Stimulated activated CD4-positive, alpha-beta T cell treated with anti-CD3 and anti-CD28 coated beads, Interleukin-1b, Interleukin-23, amount 100 ng/mL, for 1 hour (primary cell): ENCODE results near the gene BICDL1.
"Not testable (repeated sequence)": the region's sequence is repeated elsewhere in the genome, so short reads cannot be mapped to it uniquely, and the experiment has no call there.

ENCODE experiments used
- DNase-seq, 2 donors: peaks; one replicate each; pipeline ENCODE4 v3.0.0-alpha.2; 2020; ENCODE audit warnings: low read depth in 2 of 2

The BICDL1 gene

DNA sequence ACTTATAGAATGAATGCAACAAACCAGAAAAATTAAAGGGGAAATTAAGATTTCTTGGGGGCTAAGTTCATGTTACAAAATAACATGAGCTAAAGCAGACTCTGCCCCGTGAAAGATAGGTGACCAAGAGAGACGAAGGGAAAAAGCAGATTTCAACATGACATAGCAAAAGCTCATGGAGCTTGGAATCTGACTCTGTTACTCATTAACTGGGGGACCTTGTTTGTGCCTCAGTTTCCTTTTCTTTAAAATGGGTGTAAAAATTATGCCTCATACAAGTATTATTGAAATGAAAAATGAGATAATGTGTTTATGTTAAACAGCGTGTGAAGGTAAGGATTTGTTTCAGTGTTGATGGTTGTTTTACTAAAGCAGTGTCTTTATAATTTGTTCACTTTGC, 11.5 kb downstream of the BICDL1 start:
- DNase-seq: no peak

DNA sequence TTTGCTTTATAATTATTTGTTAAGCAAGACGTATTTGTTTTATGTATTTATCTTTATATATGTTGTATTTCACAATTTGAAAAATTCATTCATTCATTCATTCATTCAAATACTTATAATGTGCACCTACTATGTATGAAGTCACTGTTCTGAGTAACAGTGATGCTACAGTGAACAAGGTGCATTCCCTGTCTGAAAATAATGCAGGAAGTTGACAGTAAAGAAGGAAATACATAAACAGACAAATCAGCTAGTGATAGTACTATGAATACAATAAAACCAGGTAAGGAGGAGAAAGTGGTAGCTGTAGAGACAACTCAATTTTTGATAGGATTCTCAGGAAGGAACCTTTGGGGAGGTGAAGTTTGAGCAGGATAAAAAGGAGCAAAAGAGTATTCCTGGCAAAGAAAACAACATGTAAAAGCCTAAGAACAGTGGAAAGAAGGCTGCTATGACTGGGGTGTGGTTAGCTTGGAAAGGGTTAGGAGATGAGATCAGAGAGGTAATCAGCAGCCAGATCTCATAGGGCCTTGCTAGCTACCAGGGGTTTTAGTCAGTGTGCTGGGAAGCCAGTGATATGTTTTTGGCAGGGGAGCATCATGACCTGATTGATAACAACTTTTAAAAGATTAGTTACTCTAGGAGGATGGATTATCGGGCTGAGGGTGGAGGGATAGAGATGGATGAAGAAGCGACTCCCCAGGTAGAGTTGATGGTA, 17.4 kb downstream of the BICDL1 start:
- no peak for DNase-seq

GRCh38 chr12:120007272-120007671, 18.2 kb downstream of the BICDL1 start:
- DNase-seq: peak in 1 of 2 donors; percentile 49

DNA sequence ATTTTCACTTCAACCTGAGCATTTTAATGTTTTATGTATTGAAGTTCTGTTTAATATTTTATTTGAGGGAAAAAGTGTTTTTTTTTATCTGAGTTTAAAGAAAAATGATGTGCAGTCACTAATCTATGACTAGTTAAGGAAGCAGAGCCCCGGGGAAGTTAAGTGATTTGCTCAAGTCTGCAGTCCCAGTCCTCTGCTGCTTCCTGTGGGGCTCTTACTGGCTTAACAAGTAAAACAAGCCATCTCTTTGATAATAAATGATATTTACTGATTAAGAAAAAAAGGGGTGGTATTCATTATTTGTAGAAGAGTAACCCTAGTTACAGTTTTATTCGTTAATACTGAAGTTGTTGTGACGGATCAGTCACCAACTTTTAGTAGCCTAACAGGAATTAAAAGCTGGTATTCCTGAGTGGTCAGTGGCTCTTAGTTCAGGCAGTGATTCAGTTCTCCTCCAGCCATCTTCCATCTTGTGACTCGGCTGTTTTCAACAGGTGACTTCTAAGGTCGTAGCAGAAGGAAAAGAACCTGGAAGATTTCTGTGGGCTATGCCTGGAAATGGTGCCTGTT, 21.7 kb downstream of the BICDL1 start:
- DNase-seq: no peak

DNA sequence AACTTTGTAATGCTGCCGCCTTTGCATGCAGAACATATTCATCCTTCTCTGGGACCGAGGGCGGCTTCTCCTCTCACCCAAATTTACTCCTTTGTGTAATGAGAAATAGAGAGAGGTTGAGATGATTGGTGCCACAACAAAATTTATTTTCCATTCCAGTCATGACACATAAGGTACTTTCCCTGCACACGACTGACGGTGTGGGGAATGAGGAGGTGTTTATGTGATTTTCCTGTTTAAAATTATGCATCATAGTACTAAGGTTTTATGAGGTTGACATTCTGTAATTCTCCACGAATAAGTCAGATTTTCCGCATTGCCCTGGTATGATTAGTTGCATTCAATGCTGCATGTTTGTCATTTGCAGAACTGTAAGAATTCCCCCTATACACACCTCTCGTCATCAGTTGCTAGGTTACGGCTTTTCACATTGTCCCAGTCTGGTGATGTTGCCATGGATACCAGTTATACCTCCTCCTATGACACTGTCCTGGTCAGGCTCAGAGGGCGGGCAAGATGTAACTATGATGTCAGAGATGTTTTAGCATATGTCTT, 23.1 kb downstream of the BICDL1 start:
- peak in 1 of 2 donors; percentile 68 for DNase-seq

DNA sequence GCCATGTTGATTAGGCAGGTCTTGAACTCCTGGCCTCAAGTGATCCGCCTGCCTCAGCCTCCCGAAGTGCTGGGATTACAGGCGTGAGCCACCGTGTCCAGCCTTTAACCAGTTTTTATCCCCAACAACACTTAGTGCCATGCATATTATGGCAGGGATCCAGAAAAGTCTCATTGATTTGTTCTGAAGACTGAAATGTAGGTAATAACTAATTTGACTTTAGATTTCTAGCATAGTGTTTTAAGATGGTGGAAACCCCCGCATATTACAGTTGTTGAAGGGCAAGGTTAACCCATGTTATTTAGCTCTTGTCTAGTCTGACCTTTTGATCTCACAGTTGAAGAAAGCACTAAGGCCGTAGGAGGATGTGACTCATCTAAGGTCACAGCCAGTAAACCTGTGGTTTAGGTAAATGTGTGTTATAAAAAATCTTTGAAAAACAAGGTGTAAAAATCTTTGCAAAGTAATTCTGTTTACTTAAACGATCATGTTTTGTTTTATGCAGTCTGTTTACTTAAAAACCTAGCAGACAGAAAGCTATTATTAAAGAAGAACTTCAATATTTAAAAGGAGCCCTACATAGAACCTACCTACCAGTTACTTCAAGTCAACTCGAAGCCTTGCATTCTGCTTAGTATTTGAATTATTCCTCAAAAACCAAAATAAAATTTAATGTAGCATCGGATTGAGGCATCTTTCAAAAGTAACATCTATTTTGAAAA, 24.8 kb downstream of the BICDL1 start:
- peak in 1 of 2 donors; percentile 32 for DNase-seq

GRCh38 chr12:120014381-120014735, 25.3 kb downstream of the BICDL1 start:
- DNase-seq: not testable (repeated sequence)

DNA sequence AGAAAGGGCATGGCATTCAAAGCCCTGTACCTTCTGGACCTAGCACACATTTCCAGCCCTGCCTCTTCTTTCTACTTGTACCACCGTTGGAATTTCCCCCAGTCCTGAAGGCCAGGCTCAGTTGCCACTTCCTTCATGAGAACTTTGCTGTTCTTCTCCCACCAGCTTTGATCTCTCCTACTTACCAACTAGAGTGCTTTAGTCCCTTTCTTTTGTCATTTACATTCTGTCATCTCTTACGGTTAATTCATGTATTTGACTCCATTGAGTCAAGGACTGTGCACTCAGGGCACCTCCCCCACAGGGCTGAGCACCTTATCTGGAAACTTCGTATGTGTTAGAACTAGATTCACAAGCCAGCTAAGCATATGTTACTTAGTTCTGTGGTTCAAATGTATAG, 26.3 kb downstream of the BICDL1 start:
- peak in 1 of 2 donors; percentile 36 for DNase-seq

DNA sequence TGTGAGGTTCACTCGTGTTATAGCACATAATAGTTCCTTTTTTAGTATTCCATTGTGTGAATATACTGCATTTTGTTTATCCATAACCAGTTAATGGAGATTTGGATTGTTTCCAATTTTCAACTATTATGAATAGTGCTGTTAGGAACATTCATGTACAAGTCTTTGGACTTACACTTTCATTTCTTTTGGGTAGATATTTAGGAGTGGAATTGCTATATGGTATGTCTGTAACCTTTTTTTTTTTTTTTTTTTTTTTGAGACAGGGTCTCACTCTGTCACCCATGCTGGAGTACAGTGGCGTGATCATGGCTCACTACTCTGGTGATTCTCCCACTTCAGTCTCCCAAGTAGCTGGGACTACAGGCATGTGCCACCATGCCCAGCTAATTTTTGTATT, 27.2 kb downstream of the BICDL1 start:
- not testable (repeated sequence) for DNase-seq

DNA sequence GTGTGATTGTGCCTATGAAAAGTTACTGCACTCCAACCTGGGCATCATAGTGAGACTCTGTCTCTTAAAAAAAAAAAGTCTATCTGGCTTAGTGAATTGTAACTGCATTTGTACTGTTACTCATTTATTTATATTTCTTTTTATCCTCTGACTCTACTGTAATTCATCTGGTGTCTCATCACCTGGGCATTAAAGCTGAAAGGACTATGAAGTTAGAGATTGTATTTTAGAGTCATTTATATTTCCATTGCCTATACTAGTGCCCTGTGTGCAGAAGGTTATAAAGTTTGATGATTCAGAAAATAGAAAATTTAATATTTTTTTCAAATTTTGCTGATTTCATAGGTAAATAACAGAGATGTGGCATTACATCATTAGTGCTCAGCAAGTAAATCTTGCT, 30.2 kb downstream of the BICDL1 start:
- no peak for DNase-seq

DNA sequence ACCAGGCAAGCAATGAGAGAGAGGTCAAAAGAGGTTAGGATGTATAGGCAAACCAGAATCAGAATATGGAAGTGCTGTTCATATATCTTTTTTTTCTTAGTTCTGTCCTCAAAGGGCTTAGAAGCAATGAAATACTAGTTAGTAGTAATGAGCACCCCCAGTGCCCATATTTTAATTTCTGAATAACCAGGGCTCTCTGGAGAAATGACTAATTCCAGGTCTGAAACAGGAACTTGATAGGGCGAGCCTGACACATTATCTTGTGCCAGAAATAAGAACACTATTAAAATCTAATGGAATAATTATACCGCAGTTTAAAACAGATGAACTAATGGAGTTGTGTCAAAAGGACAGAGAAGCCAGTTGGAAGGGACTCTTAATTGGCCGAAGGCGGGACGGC, 30.9 kb downstream of the BICDL1 start:
- DNase-seq: no peak

DNA sequence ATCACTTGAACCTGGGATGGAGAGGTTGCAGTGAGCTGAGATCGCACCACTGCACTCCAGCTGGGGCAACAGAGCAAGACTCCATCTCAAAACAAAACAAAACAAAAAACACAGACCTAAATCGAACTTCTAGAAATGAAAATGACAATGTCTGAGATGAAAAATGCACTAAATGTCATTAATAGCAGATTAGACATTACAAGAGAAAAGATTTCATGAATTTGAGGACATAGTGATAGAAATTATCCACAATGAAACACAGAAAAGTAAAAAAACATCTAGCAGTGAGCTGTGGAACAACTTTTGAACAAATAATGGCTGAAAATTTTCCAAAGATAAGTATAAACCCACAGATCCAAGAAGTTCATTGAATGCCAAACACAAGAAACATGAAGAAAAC, 35.2 kb downstream of the BICDL1 start:
- no peak for DNase-seq

- no peak for DNase-seq
Observed at GRCh38 chr12:120025640-120026039, 36.6 kb downstream of the BICDL1 start.

- DNase-seq: no peak
Observed at GRCh38 chr12:120032242-120032641, 43.2 kb downstream of the BICDL1 start.

DNA sequence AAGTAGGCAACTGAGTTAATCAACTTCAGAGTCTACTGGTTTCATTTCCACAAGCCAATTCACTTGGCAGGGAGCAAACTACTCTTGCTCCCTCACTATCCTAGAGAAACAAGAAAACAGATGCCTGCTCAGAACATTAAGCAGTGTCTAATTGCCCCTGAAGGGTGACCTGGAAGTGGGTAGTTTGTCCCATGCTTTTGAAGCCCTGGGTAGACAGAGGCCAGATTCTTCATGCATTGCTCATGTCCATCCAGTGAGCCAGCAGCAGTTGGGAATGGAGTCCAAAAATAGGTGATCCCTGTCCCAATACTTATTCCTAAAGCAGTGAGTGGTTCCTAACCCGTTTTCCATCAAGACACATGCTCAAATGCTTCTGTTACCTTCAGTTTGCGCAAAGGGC, 48.8 kb downstream of the BICDL1 start:
- no peak for DNase-seq

GRCh38 chr12:120039711-120040110, 50.7 kb downstream of the BICDL1 start:
- no peak for DNase-seq

DNA sequence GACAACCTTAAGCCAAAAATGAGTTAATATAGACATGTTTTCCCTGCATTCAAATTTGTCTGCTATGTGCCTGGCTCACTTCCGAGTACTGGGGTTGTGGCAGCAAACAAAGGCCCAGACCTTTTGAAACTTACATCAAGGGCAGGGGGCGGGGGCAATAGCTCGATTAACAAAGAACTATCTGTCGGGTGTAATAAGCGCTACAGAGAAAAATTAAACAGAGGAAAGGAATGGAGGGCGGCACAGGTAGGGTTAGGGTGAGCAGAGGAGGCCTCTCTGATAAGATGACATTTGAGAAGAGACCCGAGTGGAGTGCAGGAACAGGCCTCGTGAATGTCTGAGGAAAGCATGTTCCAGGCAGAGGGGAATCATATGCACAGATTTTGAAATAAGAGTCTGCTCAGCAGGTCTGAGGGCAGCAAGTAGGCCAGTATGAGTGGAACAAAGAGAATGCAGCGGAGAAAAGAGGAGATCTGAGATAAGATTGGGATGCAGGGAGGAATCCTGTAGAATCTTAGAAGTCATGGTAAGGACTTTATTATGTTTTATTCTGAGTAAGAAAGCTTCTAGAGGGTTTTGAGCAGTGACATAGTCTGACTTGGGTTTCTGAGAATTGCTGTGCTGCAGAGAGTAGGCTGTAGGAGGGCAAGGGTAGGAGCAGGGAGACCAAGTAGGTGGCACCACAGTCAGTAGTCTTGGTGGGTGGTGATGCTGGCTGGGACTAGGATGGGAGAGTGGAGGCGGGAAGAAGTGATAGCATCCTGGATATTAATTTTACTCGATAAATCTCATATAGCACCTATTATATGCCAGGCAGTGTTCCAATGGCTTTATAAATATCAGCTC, 52.6 kb downstream of the BICDL1 start:
- no peak for DNase-seq

- DNase-seq: not testable (repeated sequence)
Observed at GRCh38 chr12:120045367-120045766, 56.3 kb downstream of the BICDL1 start.

GRCh38 chr12:120047072-120047471, 58.0 kb downstream of the BICDL1 start:
- no peak for DNase-seq

DNA sequence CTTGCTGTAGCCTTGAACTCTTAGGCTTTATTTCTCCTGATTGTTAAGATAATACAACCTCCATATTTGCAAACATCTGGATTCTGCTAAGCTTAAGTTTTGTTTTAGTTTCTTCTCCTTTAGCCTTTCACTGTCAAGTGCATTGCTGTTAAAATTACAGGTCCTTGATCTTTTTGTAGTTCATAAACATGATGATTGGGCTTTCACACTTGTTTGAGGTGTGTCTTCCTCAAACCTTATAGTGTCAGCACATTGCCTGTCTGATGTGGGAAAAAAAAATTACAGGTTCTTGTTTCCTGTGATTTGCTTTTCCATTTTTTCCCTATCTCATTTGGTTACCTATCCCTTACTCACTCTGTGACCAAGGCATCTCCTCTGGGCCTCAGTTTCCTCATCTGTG, 59.2 kb downstream of the BICDL1 start:
- DNase-seq: no peak

DNA sequence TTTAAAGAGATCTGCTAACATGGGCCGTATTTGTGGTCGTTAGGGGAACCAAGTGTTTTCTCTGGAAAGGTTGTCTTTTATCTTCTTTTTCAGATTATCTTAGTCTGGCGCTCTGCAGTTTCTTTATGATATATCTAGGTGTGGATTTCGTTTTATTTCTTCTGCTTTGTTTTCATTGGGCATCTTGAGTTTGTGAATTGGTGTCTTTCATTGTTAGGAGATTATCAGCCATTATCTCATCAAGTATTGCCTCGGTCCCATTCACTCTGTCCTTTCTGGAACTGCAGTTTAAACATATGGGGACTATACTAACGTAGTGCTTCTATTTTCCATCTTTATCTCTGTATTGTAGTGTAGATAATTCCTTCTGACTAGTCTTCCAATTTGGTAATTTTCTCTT, 60.4 kb downstream of the BICDL1 start:
- DNase-seq: no peak

GRCh38 chr12:120051535-120051934, 62.5 kb downstream of the BICDL1 start:
- no peak for DNase-seq
